HG02938 (cell line): ENCODE data around the gene NPM3.

ENCODE experiments used
- ATAC-seq: cut with Tn5 transposase; IDR thresholded peaks from one replicate; pipeline ENCODE4 v1.9.1; 2021; ENCODE audit warnings: mild to moderate bottlenecking, moderate library complexity; ENCODE audit not compliant: unreplicated experiment

The NPM3 gene

GRCh38 chr10:101760510-101760909 lies 22.7 kb downstream of the NPM3 start:
- ATAC-seq: no peak

- ATAC-seq: no peak
Measured at GRCh38 chr10:101759309-101760247, 23.7 kb downstream of the NPM3 start.

GRCh38 chr10:101758858-101759257 lies 24.4 kb downstream of the NPM3 start:
- ATAC-seq: no peak

- no peak for ATAC-seq
Measured at GRCh38 chr10:101752241-101752640, 31.0 kb downstream of the NPM3 start.

- ATAC-seq: no peak
Measured at GRCh38 chr10:101749047-101750016, 33.9 kb downstream of the NPM3 start.

GRCh38 chr10:101748496-101748895 lies 34.8 kb downstream of the NPM3 start:
- no peak for ATAC-seq

- no peak for ATAC-seq
Measured at GRCh38 chr10:101745074-101745696, 38.1 kb downstream of the NPM3 start.

GRCh38 chr10:101744267-101744666 lies 39.0 kb downstream of the NPM3 start:
- no peak for ATAC-seq

- ATAC-seq: no peak
Measured at GRCh38 chr10:101741938-101742337, 41.3 kb downstream of the NPM3 start.

- ATAC-seq: no peak
Measured at GRCh38 chr10:101736666-101737065, 46.6 kb downstream of the NPM3 start.

- no peak for ATAC-seq
Measured at GRCh38 chr10:101732096-101732495, 51.1 kb downstream of the NPM3 start.
